Esophagus muscularis mucosa (tissue), 4 donors: ENCODE measurements around the gene VTI1A.

Experiments
- CTCF ChIP-seq, 3 experiments: fragments of 200-600 bp in 2 of 3; fragments of 450-650 bp in 1 of 3; sonication (generic) in 2 of 3; IDR thresholded peaks; one replicate each; pipeline ENCODE4 v1.5.1; 2017 to 2019; ENCODE audit warnings: antibody characterized with exemption in 3 of 3, mild to moderate bottlenecking in 2 of 3, moderate library complexity in 1 of 3
- EP300 ChIP-seq: sonication (generic); formaldehyde crosslinking; IDR thresholded peaks from one replicate; pipeline ENCODE4 v1.6.1; 2017; ENCODE audit warnings: antibody characterized with exemption
- POLR2A ChIP-seq: fragments of 450-650 bp; IDR thresholded peaks from one replicate; pipeline ENCODE4 v1.6.1; 2017; ENCODE audit warnings: antibody characterized with exemption, moderate library complexity, mild to moderate bottlenecking, low read depth
- POLR2AphosphoS5 ChIP-seq, 2 donors: sonication (generic); formaldehyde crosslinking; IDR thresholded peaks; one replicate each; pipeline ENCODE4 v1.6.1; 2017; ENCODE audit warnings: antibody characterized with exemption in 2 of 2

DNA sequence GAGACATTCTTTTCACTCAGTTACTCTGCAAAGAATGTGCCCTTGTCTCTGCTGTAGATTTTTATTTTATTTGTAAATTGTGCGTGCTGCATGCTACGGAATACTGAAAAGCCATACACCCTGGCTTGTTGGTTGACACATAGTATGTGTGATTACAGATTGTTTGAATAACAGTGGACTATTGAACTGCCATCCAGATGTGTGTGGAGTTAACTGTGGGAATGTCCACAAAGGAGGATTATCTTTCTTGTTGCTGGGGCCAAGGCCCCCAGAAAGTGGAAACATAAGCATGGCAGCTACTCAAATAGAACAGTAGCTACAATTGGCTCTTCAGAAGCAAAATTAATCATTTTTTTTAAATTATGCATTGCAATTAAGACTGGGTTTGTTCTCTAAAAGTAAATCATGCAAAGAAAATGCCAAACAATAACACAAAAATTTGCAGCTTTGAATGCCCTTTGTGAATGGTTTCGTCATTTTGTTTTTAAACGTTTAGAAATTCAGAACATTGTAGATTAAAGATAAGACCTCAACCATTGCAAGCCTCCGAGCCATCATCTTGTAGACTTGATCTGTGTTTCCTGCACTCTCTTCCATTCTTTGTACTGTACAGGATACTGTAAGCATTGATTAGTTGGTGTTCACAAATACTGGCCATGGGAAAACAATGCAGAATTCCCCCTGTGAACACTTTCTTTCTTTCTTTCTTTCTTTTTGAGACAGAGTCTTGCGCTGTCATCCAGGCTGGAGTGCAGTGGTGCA is 292.8 kb downstream of the VTI1A start:
- no peak for TF ChIP-seq POLR2AphosphoS5 (IDR thresholded peaks at IDR 0.05)
- no peak for TF ChIP-seq CTCF (IDR thresholded peaks at IDR 0.05)
- no peak for TF ChIP-seq POLR2A
- no peak for TF ChIP-seq EP300
